Dedifferentiated amniotic fluid mesenchymal stem cell (primary cell): ENCODE data around the gene LGMN.
"Not testable (repeated sequence)": the region's sequence is repeated elsewhere in the genome, so short reads cannot be mapped to it uniquely, and the experiment has no call there.

Experiments
- DNase-seq: peaks from one replicate; pipeline ENCODE4 v3.0.0-alpha.2; 2016; ENCODE audit errors: extremely low spot score

The LGMN gene

DNA sequence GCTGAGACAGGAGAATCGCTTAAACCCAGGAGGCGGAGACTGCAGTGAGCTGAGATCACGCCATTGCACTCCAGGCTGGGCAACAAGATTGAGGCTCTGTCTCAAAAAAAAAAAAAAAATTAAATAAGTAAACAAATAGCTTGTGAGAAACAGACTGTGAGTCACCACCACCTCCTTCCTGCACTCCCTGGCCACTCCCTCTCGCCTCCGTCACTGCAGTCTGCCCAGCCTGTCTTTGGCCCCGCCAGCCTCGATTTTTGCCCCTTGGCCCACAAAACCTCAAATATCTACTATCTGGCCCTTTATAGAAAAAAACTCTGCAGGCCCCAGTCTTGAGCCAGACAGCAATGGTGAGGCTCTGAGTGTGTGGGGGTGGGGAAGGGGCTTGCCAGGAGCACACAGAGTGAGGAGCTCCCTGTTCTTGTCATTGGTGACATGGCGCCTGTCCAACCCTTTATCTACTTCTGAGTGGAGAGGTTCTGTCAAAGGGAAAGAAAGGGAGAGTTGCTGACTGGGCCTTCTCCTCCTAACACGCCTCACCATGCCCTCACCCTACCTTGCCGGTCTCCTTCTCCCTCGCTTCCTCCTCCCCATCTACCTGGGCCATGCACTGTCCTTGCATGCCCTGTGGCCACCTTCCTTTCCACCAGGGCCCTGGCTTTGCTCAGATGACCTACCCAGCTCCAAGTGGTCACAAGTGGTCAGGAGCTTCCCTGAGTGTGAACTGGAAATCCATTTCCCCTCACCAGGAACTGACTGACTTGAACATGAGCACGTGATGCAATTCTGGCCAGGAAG lies 22.1 kb downstream of the LGMN start:
- no peak for DNase-seq

DNA sequence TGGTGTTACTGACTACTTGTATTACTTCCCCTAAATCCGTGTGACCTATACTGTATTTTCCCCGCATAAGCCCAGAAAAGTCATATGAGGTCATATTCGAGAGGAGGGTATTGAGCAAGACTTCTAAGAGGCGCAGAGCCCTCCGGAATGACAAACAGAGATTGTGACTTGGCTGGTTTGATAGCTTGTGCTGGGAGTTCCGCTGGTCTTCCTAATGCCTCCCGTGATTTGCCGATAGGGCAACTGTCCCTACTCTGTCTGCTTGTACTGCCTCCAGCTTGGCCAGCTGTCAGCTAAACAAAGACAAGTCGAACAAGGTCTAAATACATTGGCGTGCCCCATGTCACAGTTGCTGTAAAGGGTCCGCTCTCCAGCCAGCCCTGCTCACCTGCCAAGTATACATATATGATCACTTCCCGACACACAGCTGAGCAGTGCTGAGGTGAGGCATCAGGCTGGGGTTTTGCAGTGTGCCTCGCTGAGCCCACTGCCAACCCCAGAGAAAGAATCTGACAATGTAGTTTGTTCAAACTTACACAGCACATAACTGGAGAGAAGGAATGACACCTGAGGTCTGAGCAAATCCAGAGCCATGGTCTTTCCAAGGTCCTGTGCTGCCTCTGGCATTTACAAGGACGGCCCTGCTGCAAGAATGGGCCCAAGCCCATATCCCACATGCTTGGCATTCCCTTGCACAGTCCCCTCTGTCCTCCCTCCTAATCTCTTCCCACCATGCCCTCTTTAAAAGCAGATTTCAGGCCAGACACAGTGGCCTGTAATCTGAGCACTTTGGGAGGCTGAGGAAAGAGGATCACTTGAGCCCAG lies 23.7 kb downstream of the LGMN start:
- DNase-seq: no peak

DNA sequence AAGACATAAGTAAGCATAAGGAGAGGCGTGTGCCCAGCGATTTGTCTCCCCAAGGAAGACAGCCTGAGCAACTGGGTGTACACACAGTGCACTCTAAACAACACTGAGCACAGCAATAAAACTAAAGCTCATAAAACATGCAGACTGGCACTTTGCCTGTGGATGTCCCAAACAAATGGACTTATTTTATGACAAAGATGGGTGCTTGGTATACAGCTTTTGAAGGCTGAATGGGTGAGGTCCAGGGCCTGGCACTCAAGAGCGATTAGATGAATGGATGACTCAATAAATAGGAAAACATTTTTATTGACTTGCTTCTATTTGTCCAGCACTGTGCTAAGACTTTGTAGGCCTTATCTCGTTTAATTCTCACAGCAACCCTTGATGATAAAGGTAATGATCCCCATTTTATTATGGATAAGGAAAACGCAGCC lies 28.5 kb downstream of the LGMN start:
- DNase-seq: no peak

DNA sequence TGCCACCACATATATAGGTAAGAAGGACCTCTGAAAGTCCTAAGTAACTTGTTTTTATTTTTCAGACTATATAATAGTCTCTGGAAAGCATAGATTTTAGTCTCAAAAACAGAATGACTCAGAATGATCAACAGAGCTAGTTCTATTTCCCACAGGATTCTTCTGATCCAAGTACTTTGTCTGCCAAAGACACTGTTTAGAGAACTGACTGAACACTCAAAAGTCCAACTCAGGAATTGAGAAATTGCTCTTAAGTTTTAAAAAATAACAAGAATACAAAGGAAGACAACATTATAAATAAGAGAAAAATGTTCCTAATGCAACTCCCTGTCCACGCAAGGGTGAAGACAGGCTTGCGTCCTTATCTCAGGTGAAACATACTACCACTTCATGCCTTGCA lies 29.0 kb downstream of the LGMN start:
- no peak for DNase-seq

DNA sequence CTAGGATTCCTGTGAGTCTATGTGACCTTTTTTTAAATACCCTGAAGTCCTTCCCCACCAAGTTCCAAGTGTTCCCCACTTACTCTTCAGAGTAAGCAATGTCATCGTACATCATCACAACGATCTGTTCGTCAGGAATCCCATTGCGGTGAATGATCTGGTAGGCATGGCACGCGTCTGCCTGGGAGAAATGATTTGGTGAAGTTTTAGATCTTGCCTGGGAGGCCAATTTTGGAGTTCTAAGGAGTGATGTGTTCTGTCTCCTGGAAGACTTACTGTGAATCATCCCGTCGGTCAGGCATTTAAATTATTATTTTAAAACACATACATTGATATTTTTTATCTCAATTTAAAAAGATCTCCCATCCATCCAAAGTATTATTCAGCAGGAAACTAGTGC lies 29.8 kb downstream of the LGMN start:
- no peak for DNase-seq

DNA sequence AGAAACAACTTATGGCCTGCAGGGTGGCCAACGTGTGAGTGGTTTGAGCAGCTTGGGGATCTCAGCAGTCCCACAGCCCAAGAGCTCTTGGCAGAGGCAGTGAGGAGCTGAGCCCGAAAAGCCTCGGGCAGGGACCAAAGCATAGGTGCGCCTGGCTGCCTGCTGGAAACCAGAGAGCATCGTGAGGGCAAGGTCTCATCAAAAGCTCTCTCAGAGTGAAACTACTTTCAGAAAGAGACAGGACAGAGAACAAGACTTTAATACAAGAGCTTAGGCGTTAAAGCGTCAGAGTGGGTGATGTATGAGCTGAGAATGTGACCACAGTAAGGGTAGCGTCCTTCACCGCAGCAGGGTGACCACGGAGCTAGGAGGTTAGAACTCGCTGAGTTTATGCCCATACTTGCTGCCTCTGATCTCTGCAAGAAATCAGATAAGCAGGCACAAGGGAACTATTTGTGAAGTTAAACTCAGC lies 30.8 kb downstream of the LGMN start:
- DNase-seq: no peak

DNA sequence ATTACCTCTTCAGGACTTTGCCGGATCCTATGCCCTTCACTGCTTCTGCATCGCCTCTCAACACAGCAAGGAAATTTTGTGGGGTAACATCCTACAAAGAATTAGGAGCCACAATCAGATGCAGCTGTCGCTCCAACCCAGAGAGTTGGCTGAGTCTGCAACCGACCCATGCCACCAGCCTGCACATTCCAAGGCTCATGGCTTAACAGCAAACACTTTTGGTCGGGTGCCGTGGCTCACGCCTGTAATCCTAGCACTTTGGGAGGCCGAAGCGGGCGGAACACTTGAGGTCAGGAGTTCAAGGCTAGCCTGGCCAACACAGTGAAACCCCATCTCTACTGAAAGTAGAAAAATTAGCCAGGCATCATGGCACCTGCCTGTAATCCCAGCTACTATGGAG lies 32.3 kb downstream of the LGMN start:
- DNase-seq: no peak

DNA sequence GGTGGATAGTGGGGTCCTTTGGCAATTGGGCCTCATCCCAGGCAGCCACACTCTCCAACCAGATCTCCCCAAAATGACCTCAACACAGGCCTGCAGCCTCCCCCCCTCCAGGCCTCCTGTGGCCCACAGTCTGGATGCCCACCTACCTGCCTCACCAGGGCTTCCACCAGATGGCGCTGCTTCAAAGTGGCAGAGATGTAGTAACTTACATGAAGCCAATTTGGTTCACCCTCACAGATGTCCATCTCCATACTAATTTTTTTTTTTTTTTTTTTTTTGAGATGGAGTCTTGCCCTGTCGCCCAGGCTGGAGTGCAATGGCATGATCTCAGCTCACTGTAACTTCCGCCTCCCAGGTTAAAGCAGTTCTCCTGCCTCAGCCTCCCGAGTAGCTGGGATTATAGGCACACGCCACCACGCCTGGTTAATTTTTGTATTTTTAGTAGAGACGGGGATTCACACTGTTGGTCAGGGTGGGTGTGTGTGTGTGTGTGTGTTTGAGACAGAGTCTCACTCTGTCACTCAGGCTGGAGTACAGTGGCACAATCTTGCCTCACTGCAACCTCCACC lies 33.6 kb downstream of the LGMN start:
- DNase-seq: not testable (repeated sequence)

DNA sequence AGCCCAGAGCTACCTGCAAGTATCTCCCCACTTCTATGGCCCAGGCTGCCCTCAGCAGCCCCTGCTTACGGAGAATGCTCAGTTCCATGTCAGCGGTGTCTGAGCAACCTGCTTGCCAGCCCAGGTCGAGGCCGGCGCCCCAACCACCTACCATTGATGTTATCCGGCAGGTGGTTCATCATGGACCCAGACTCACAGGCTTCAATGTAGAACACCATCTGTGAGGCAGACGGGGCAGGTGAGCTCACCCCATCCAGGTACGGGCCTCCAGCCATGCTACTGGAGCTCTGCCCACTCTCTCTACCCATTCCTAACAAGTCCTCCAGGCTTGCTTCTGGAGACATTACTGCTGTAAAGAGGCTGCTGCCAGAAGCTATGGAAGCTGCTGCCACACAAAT lies 35.8 kb downstream of the LGMN start:
- DNase-seq: no peak

DNA sequence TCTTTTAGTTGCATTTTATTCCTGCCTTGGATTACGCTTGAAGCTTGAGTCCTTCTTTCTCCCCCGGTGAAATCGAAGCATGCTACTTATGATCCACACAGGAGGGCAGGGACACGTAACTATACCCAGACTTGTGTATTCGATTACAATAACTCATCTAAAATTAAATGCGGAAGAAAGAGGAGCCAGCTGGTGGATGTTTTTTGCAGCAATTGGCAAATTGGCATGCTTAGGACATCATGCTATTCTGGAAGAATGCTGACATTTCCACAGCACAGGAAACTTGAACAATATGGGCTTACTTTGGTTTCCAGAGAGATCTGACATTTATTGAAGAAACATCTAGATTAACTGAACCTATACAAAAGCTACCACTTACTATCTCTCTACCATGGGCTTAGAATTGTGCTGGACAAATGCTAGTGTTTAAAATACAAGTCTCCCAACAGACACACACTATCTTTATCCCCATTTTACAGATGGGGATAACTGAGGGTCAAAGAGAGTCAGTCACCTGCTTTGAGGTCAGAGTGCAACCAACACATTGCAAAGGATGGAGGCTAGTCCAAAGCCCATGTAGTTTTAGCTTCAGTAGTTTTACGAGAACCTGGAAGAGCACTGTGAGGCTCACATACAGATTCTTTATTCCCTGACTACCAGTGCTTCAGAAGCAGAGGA lies 36.3 kb downstream of the LGMN start:
- DNase-seq: no peak

DNA sequence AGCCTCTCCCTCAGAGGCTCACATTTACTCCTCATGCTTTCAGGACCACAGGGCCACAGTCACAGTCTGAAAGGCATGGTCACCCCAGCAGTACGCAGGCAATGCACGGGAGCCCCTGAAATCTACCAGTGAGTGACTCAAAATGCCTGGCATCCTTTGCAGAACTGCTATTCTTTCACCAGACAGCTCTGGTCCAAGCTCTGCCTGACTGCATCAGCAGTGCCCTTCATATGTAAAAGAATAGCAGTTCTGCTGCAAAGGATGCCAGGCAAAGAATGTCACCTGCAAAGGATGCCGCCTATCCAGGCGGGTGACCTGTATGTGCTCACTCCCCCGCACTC lies 38.5 kb downstream of the LGMN start:
- DNase-seq: no peak

DNA sequence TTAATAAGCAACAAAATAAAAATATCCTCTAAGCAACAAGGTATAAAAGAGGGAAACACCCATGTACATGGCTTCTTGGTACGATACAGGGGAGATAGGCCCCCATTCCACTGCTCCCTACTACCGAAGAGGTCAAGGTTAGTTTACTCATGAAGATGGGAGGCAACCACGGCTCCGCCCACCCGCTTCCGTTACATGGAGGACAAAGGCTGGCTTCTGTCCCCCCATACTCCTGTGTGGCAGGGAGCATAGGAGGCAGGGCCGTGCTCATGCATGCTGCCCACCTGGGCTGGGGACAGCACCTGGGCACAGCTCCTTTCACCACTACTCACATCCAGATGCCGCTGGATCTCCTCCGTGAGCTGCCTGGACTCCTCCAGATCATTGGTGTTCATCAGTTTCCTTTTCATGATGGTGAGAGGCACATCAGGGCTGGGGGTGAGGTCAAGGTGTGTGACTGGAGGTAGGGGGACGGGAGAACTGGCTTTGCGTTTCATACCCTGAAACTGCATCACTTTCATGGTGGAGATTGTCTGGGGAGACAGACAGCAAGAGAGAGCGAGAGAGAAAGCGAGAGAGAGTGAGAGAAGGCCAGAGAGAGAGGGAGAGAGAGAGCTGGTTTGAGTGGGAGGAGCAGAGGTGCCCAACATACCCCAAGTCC lies 39.0 kb downstream of the LGMN start:
- no peak for DNase-seq

DNA sequence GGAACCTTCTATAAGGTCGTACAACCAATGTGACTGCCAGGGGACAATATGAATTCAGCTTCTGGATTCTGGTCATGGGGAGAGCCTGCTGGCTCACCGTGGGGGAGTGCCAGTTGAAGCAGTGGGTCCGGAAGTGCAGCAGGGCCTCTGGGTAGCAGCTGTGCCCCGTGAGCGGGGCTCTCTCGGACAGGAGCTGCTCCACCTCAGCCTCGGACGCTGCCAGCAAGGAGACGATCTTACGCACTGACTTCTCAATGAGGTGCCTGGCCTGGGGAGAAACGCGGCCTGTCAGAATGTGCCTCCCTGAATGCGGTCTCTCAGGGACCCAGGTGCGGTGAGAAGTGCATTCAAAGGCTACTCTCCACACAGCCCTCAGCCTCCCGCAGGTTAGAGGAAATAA lies 42.0 kb downstream of the LGMN start:
- DNase-seq: no peak

DNA sequence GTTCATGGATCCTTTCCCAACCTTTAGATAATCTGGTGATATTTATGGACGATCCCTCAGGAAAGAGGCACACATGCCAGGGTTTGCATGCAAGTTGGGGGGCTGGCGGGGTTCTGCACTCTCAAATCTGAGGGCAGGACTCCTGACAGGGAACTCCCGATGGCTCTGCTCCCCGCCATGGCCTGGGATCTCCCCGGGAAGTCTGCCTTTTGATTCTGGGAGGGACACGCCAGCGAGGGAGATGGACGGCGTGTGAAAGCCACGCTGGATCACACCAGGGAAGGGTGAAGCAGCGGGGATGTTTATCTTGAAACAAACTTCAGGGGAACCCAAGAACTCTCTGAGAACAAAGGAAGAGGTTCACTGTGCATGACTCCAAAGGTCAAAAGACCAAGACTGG lies 43.6 kb downstream of the LGMN start:
- no peak for DNase-seq

DNA sequence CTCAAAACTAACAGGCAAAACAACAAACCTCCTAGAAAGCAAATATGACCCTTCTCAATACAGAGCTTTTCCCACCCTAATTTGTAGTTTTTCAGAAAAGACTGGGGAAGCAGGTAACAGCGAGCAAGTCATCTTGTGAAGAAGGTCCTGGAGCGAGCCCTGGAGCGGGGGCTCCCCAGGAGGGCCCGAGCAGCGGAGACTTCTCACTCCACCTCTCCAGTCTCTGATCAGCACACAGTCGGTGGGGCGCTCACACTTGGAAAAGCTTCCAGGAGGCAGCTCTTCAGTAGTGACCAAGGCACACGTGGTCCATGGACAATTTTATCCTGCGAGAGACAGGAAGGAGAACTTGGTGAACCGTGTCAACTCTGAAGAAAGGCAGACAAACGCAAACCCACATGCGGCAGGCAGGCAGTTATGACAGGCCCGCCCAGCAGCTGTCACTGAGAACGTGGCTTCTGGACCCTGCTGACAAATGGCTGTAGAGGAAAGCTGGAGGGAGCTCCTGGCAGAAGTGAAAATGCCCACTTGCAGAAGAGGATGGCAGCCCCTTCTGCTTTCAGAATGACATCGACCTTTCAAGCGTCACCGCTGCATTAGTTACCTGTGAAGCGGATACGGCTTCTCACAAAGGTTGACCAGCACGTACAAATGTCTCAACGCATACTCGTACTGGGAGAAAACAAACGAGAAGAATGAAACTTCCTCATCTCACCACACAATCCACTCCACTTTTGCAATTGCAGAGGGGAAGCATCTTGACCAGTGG lies 44.2 kb downstream of the LGMN start:
- no peak for DNase-seq

DNA sequence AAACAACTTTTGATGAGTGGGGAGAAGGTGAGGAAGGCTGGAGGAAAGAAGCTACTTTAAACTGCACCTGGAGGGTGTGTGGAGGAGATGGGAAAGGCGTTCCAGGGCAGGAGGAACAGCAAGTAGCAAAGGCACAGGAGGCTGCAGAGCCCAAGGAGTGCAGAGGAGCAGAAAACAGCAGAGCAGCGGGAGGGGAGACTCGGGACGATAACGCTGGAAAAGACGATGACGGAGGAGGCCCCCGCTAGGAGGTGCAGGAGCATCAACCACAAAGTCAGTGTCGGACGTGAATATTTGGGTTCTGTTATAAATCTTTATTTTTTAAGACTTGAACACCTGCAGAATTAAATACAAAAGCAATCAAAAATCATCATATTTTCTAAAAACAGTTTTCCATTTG lies 44.9 kb downstream of the LGMN start:
- no peak for DNase-seq

DNA sequence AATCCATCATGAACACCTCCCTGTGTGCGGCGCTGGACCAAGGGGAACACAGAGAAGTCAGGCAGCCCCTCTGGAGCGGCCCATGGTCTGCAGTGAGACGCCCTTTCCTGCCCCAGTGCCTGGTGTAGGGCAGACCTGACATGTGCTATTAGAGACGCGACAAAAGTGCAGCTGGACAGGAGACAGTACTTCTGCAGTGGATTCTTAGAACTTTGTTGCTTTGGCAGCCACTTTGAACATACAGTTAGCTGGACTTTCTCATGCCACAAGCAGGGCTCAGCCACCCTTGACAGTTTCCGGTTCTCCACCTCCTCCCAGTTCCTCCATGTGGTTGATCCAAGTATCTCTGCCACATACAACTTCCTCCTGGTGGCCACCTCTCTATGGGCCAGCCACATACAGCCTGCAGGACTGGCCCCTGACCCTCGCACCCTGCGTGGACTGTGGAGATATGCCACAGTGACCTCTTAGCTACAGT lies 45.9 kb downstream of the LGMN start:
- no peak for DNase-seq

DNA sequence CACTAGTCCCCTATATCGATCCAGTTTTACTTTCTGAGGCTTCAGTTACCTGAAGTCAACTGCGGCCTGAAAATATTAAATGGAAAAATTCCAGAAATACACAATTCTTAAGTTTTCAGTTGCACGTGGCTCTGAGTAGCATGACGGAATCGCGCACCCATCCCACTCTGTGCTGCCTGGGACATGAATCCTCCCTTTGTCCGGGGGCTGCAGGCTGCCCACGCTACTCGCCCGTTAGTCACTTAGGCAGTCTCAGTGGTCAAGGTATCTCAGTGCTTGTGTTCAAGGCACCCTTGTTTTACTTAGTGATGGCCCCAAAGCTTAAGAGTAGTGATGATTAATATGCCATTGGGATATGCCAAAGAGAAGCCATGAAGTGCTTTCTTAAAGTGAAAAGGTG lies 46.6 kb downstream of the LGMN start:
- no peak for DNase-seq

DNA sequence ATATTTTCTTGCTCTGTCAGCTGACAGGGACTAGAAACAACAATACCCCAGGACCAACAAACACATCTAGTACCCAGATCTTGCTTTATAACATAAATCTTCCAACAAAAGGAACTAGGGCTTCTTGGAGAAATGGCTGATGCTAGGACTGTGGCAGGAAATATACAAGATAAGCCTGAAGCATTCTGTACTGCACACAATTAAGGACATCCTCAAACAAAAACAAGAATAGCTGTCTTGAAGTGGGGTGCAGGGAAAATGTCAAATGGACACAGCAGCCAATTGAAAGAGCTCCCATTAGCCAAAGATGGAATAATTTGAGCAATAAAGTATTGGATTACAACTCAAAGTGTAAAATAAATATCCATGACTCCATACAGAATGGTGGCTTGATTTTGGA lies 50.0 kb downstream of the LGMN start:
- DNase-seq: no peak

DNA sequence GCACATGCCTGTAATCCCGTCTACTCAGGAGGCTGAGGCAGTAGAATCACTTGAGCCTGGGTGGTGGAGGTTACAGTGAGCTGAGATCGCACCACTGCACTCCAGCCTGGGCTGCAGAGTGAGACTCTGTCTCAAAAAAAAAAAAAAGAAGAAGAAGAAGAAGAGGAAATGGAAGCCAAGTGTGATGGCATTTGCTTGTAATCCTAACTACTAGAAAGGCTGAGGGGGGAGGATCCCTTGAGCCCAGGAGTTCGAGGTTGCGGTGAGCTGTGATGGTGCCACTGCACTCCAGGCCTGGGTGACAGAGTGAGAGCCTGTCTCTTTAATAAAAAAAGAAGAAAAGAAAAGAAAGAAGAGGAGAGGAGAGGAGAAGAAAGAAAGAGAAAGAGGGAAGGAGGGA lies 52.1 kb downstream of the LGMN start:
- no peak for DNase-seq

DNA sequence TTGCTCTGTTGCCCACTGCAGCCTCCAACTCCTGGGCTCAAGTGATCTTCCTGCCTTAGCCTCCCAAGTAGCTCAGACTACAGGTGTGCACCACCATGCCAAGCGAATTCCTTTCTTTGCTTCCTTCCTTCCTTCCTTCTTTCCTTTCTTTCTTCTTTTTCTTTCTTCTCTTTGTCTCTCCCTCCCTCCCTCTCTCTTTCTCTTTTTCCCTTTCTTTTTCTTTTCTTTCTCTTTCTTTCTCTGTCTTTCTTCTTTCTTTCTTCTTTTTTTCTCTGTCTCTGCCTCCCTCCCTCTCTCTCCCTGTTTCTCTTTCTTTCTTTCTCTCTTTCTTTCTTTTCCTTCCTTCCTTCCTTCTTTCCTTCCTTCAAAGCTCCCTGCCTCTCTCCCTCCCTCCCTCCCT lies 52.9 kb downstream of the LGMN start:
- DNase-seq: no peak
